NCI-H2081 (cell line): ENCODE results near the gene GLT6D1.
"Not testable (repeated sequence)": the region's sequence is repeated elsewhere in the genome, so short reads cannot be mapped to it uniquely, and the experiment has no call there.

Experiments used
- DNase-seq, 2 experiments: peaks; one replicate each; lab custom pipeline; 2025; lab: John Stamatoyannopoulos, UW

Gene GLT6D1

GRCh38 chr9:135639196-135639595 is at the start of gene GLT6D1:
Gene GLT6D1, minus strand, starts transcription at chr9:135639540. Its CDS starts 353 bp downstream, at chr9:135639187.
- DNase-seq = no peak

DNA sequence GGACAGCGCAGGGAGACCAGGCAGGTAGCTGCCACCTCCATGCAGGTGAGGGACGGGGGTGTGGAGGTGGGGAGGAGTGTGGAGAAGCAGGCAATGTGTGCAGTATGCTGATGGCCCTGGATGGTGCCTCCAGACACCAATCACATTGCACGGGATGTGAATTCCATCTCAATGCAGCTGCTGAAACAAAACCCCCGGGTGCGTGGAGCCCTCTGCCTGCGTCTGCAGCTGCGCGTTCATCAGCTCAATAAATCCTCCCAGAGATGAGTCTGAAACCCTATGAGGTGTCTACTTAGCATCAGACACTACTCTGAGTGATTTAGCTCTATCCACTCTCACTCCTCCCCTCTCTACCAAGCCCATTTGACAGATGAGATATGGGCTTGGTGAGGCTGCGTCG is 49.7 kb upstream of the GLT6D1 start:
- DNase-seq = no peak

GRCh38 chr9:135687216-135687615 is 47.9 kb upstream of the GLT6D1 start:
- no peak for DNase-seq

- DNase-seq = no peak
Observed at GRCh38 chr9:135684691-135685090, 45.4 kb upstream of the GLT6D1 start.

DNA sequence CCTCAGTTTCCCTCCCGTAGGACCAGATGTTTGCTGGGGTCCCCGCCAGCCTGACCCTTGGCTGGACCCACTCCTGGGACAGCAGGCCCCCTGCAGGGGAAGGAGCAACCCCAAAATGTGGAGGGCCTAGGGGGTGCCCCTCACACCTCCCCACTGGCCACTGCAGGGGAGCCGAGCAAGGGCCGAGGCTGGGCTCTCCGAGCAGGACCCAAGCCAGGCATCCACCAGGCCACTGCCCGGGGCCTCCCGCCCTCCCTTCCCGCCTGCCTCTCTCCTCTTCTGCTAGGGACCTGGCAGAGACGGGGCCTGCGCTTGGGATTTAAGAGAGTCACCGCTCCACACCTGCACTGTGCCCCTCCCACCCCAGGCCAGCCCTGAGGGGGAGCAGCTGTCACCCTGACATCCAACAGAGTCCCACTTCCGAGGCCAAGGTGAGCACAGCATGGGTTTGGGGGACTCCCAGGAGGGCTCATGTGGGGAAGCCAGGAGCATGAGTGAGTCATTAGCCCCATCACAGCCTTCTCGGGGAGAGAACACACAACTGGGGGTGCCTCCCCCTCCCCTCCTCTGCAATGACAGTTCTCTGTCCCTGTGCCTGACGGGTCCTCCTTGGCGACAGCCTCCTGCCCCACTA is 44.2 kb upstream of the GLT6D1 start:
- no peak for DNase-seq

DNA sequence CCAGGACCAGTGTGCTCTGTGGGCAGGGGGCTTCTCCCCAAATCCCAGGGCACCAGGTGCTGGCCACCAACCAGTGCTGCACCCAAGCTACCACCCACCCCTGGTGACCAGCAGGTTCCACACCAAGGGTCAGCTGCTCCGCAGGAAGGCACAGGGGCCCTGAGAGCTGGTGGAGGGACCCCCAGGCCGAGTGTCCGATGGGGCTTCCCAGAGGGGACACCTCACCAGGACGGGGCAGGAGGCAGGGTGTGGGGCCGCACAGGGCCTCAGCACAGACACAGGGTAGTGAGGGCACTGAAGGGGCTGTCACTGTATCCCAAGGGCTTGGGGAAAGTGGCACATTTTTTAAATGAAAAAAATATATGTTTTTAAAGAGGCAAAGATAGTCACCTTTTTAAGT is 41.8 kb upstream of the GLT6D1 start:
- DNase-seq = no peak

DNA sequence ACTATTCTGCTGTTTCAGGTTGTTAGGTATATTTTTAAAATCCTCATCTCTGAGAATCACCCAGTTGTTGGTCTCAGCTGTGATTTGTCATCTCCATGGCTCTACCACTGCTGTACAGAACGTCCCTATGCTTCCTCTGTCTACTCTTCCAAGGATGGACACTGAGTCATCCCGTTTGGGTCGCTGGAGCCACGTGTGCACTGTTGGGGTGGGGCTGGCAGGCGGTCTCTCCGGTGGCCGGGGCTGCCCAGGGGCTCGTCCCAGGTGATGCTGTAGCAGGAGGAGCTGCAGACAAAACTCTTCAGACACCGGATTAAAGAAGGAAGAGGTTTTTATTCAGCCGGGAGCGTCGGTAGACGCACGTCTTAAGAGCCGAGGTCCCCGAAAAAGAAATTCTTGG is 40.7 kb upstream of the GLT6D1 start:
- DNase-seq = no peak

- no peak for DNase-seq
Observed at GRCh38 chr9:135678236-135679017, 39.1 kb upstream of the GLT6D1 start.

DNA sequence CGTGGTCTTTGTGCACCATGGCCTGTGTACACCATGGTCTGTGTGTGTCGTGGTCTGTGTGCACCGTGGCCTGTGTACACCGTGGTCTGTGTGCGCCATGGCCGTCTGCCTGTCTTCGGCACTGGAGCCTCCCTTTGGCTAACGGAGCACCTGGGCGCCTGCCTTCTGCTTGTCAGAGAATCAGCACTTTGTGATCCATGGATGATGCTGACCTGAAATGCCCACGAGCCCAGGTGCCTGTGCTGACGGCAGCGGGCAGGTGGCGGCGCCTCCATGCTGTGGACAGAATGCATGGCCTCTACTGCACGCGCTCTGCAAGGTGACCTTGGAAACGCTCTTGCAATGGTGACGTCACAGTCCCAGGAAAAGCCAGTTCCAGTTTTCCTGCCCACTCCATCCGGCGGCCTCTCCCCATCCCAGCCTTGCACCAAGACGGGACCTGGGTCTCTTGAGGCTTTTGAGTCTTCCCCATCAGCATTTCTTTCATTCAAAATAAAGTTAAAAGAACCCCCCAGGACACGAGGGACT is 38.4 kb upstream of the GLT6D1 start:
- DNase-seq = no peak

DNA sequence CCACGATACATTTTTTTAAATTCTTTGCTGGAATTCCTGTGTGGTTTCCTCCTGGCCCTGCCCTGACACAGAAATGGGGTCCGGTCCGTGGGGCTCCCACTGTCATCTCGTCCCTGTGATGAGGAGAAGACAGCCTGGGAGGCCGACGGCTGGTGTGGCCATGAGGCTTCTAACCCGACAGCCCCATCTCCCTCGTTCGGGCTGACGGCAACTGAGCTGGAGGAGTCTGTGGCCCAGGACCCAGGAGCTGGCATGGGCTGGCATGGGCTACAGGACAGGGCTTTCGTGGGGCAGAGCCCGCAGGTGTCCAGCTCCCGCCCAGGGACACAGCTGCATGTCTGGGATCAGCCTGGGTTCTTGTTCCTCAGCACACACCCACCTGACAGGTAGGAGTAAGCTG is 37.6 kb upstream of the GLT6D1 start:
- no peak for DNase-seq

DNA sequence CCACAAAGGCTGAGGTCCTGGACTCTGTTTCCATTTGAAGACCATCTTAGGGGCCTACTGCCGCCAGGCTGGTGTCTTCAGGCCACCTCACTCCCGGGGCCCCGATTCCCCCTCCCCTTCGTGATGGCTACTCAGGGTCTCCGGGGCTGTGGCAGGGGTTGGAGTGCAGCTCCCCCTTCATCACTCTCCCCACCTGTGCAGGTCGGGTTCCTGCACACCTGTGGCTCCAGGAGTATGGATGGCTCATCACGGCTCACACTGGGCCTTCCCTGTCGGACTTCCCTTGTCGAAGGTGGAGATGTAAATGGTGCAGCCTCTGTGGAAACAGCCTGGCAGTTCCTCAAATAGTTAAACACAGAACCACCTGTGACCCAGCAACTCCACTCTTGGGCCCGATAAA is 35.6 kb upstream of the GLT6D1 start:
- DNase-seq = no peak

- no peak for DNase-seq
Observed at GRCh38 chr9:135673941-135674340, 34.6 kb upstream of the GLT6D1 start.

GRCh38 chr9:135672786-135673185 is 33.4 kb upstream of the GLT6D1 start:
- not testable (repeated sequence) for DNase-seq

- no peak for DNase-seq
Observed at GRCh38 chr9:135671591-135672041, 32.3 kb upstream of the GLT6D1 start.

DNA sequence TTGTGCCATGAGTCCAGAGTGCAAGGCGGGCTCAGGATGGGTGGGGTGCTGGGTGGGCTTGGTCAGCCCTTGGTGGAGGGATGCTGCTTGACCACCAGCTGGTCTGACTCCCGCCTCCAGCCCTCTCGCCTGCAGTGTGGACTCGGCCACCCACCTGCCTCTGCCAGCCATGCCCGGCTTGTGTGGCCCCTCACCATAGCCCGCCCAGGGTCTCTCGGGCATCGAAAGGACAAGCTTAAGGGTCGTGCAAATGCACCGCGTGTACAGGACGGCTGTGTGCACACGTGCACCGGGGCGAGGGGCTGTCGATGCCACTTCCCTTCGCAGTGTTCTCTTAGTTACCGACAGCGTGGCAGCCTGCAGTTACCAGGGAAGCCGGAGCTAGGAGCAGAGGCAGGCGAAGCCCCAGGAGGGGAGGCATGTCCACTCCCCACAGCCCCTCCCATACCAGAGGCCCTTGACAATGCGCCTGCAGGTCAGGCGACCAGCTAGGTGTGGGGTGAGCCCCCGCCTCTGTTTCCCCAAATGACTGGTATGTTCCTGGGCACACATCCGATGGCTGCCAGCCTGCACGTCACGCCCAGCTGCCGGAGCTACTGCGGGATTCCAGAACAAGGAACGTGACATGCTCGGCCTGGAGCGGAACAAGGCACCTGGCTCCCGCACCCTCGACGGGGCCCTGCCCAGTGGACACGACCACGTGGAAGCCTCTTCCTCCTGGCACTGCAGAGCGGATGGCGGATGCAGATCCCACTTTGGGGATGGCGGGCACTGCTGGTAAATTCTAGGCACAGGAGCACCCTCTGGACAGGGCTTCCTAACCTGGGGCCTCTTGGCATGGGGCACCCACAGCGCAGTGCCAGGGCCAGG is 31.6 kb upstream of the GLT6D1 start:
- no peak for DNase-seq

DNA sequence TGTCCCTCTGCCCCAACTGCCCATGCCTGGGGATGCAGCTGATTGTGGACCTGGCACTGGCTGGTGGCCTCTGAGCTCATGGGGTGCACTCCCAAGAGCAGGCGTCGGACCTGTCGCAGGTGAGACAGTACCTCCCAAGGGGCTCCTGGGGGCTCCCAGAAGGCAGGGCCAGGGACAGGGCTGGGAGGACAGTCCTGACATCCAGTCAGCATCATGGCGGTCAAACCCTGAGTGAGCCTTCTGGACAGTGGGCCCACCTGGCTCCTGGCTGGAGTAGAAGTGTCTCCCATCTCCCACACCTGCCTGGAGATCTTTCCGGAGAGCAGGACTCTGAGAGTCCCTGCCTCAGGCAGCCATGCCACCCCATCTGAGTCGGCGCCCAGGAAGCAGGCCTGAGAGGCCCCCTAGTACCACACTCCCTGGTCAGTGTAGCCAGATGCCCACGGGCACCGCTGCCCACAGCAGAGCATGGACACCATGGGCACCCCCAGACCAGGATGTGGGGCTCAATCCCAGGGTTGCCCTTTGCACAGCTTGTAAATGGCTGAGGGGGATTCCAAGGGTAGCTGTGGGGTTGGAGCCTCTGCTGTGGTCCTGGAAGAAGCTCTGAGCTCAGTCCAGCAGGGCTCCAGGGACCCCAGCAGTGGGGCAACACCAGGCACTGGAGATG is 30.4 kb upstream of the GLT6D1 start:
- no peak for DNase-seq

DNA sequence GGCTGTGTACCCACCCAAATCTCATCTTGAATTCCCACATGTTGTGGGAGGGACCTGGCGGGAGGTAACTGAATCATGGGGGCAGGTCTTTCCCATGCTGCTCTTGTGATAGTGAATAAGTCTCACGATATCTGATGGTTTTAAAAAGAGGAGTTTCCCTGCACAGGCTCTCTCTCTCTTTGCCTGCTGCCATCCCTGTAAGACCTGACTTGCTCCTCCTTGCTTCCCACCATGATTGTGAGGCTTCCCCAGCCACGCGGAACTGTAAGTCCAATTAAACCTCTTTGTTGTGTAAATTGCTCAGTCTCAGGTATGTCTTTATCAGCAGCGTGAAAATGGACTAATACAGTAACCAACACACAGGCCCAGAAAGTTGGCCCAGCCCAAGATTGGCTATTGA is 29.7 kb upstream of the GLT6D1 start:
- not testable (repeated sequence) for DNase-seq

GRCh38 chr9:135667463-135668001 is 28.2 kb upstream of the GLT6D1 start:
- no peak for DNase-seq

- no peak for DNase-seq
Observed at GRCh38 chr9:135666534-135667462, 27.5 kb upstream of the GLT6D1 start.

DNA sequence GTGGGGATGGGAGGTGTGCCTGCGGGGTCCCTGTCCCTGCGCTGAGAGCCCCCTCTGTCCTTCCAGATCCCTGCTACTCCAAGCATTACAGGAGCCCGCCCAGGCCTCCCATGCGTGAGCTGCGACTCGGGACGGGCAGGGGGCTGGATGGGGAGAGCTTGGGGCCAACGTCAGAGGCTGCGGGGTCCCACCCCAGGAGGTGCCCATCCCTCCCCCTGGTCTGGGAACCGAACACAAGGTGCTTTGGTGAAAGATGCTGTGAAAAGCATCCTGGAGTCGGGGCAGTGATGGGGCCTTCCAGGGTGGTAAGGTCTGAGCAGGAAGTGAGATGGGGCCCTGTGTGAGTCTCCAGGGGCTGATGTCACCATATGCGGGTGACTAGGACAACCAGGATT is 26.5 kb upstream of the GLT6D1 start:
- no peak for DNase-seq
